22Rv1 (cell line): ENCODE measurements around the gene NEUROG3.

Experiments
- H3K27ac ChIP-seq: fragments of 450-650 bp; 2 replicates; pipeline ENCODE4 v1.5.1; 2017
- CTCF ChIP-seq: fragments of 450-650 bp; IDR thresholded peaks from 2 replicates; pipeline ENCODE4 v1.5.1; 2017; ENCODE audit warnings: mild to moderate bottlenecking
- ZFX ChIP-seq: fragments of 450-650 bp; IDR thresholded peaks from 2 replicates; pipeline ENCODE4 v1.6.1; 2017; ENCODE audit warnings: antibody characterized with exemption, borderline replicate concordance

NEUROG3 gene

GRCh38 chr10:69573056-69573806 lies at the start of gene NEUROG3:
Gene NEUROG3 (minus strand): TSS chr10:69573422. CDS start chr10:69573043, 379 bp downstream.
- H3K27ac ChIP-seq: no peak within 1 kb of the TSS
- no peak for TF ChIP-seq CTCF
- TF ChIP-seq ZFX: no peak

- H3K27ac ChIP-seq: no peak overlapping the region
- TF ChIP-seq CTCF (no peak), ZFX (no peak)
Observed at GRCh38 chr10:69620625-69621024, 47.4 kb upstream of the NEUROG3 start.

- TF ChIP-seq CTCF (no peak), ZFX (no peak)
Observed at GRCh38 chr10:69619626-69620025, 46.4 kb upstream of the NEUROG3 start.

GRCh38 chr10:69618746-69619145 lies 45.5 kb upstream of the NEUROG3 start:
- TF ChIP-seq ZFX (no peak), CTCF (no peak)
- H3K27ac ChIP-seq: no peak overlapping the region

More at GRCh38 chr10:69619626-69620025, 46.4 kb upstream of the NEUROG3 start:
- no peak overlapping the region for H3K27ac ChIP-seq

GRCh38 chr10:69616358-69616757 lies 43.1 kb upstream of the NEUROG3 start:
- TF ChIP-seq ZFX (no peak), CTCF (no peak)
- no peak overlapping the region for H3K27ac ChIP-seq

- TF ChIP-seq CTCF (no peak), ZFX (no peak)
Observed at GRCh38 chr10:69614130-69614529, 40.9 kb upstream of the NEUROG3 start.

GRCh38 chr10:69612760-69613159 lies 39.5 kb upstream of the NEUROG3 start:
- no peak overlapping the region for H3K27ac ChIP-seq
- TF ChIP-seq CTCF: no peak
- TF ChIP-seq ZFX: no peak

More at GRCh38 chr10:69614130-69614529, 40.9 kb upstream of the NEUROG3 start:
- H3K27ac ChIP-seq: no peak overlapping the region
